Erythroblast (primary cell): Measurements from ENCODE around the gene VAV3.

Source experiments
- GATA1 ChIP-seq: IDR thresholded peaks from 2 replicates; pipeline ENCODE4 v1.6.1; 2011; ENCODE audit warnings: low read depth, mild to moderate bottlenecking, control low read depth, low read length, moderate library complexity
- POLR2A ChIP-seq: IDR thresholded peaks from 2 replicates; pipeline ENCODE4 v1.6.1; 2011; ENCODE audit warnings: mild to moderate bottlenecking, low read length

GRCh38 chr1:107791348-107791747, 173.6 kb downstream of the VAV3 start:
- TF ChIP-seq POLR2A (no peak), GATA1 (no peak)
